Measurements from ENCODE around the gene PPIP5K2.
A peak's percentile ranks its signal among the peaks of the same experiment; 100 is the strongest.

Gene PPIP5K2

GRCh38 chr5:103109277-103109676, 10.8 kb upstream of the PPIP5K2 start:
- ATAC-seq (ENCODE audit: low read depth): no peak
- Mint-ChIP-seq H3K4me1 (peaks cover 7% of the 10 kb centered on the region), H3K27me3 (no peaks in the 10 kb centered on the region), H3K36me3 (peaks cover 9% of the 10 kb centered on the region), H3K9me3 (peaks cover 1% of the 10 kb centered on the region), H3K4me3 (no peak overlapping the region), H3K27ac (no peak overlapping the region)
- no peak for DNase-seq (ENCODE audit: low spot score in 2 of 2)

DNA sequence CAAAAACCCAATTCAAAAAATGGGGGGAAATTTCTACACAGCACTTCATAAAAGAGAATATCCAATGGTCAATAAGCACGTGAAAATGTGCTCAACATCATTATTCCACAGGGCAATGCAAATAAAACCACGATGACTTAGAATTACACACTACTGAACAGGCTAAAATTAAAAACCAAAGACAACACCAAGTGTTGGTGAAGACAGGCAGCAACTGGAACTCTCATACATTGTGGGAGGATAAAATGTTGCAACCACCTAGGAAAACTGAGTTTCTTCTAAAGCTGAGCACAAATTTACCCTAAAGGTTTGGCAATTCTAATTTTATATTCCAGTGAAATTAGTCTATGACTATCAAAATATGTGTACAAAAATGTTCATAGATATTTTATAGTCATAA, 9.7 kb upstream of the PPIP5K2 start:
- Mint-ChIP-seq H3K9me3 (peaks cover 1% of the 10 kb centered on the region), H3K36me3 (peaks cover 10% of the 10 kb centered on the region), H3K27me3 (no peaks in the 10 kb centered on the region), H3K4me1 (peaks cover 15% of the 10 kb centered on the region), H3K27ac (no peak overlapping the region), H3K4me3 (no peak overlapping the region)
- DNase-seq (ENCODE audit: low spot score in 2 of 2) (no peak), ATAC-seq (ENCODE audit: low read depth) (no peak)

- ATAC-seq (ENCODE audit: low read depth) (no peak), DNase-seq (ENCODE audit: low spot score in 2 of 2) (no peak)
- Mint-ChIP-seq H3K4me3 (no peak overlapping the region), H3K9me3 (peaks cover 1% of the 10 kb centered on the region), H3K36me3 (peaks cover 10% of the 10 kb centered on the region), H3K27ac (no peak overlapping the region), H3K27me3 (no peaks in the 10 kb centered on the region), H3K4me1 (peaks cover 15% of the 10 kb centered on the region)
Observed at GRCh38 chr5:103111468-103111867, 8.6 kb upstream of the PPIP5K2 start.

- no peak for ATAC-seq (ENCODE audit: low read depth)
- Mint-ChIP-seq H3K4me1 (peaks cover 15% of the 10 kb centered on the region), H3K36me3 (peaks cover 10% of the 10 kb centered on the region), H3K9me3 (peaks cover 1% of the 10 kb centered on the region), H3K27me3 (no peaks in the 10 kb centered on the region), H3K4me3 (no peak overlapping the region), H3K27ac (no peak overlapping the region)
- DNase-seq (ENCODE audit: low spot score in 2 of 2): no peak
Observed at GRCh38 chr5:103112910-103113309, 7.2 kb upstream of the PPIP5K2 start.

DNA sequence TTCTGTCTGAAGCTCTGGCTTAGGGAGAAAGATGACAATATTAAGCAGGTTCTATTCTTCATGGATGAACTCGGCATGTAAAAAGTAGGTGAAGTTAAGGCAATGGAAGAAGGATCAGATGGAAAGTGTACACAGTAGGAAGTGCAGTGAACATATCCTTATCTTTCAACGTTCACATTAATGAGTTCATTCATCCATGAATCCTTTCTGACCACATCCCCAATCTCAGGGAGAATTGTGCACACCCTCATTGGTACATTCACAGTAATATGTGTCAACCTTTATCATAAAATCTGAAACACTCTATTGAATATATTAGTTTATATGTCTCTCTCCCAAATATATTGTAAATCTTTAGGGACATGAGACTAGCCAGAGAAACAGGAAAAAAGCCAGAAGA, 5.7 kb upstream of the PPIP5K2 start:
- Mint-ChIP-seq H3K27ac (peak overlapping the region; percentile 8), H3K27me3 (no peaks in the 10 kb centered on the region), H3K4me1 (peaks cover 20% of the 10 kb centered on the region), H3K4me3 (no peak overlapping the region), H3K9me3 (peaks cover 1% of the 10 kb centered on the region), H3K36me3 (peaks cover 8% of the 10 kb centered on the region)
- DNase-seq (ENCODE audit: low spot score in 2 of 2) (no peak), ATAC-seq (ENCODE audit: low read depth) (no peak)

GRCh38 chr5:103117471-103117991, 2.6 kb upstream of the PPIP5K2 start:
- no peak for ATAC-seq (ENCODE audit: low read depth)
- H3K4me3 Mint-ChIP-seq: no peak overlapping the region
- peaks cover 7% of the 10 kb centered on the region for H3K36me3 Mint-ChIP-seq
- no peak overlapping the region for H3K27ac Mint-ChIP-seq
- no peaks in the 10 kb centered on the region for H3K9me3 Mint-ChIP-seq
- H3K27me3 Mint-ChIP-seq: no peaks in the 10 kb centered on the region
- DNase-seq (ENCODE audit: low spot score in 2 of 2): no peak
- peaks cover 32% of the 10 kb centered on the region for H3K4me1 Mint-ChIP-seq

- Mint-ChIP-seq H3K4me1 (peaks cover 34% of the 10 kb centered on the region), H3K27me3 (no peaks in the 10 kb centered on the region), H3K4me3 (peak overlapping the region; percentile 95), H3K27ac (peak overlapping the region; percentile 98), H3K36me3 (peaks cover 8% of the 10 kb centered on the region), H3K9me3 (no peaks in the 10 kb centered on the region)
- no peak for DNase-seq (ENCODE audit: low spot score in 2 of 2)
- no peak for ATAC-seq (ENCODE audit: low read depth)
Observed at GRCh38 chr5:103119070-103119764, 884 bp upstream of the PPIP5K2 start.

DNA sequence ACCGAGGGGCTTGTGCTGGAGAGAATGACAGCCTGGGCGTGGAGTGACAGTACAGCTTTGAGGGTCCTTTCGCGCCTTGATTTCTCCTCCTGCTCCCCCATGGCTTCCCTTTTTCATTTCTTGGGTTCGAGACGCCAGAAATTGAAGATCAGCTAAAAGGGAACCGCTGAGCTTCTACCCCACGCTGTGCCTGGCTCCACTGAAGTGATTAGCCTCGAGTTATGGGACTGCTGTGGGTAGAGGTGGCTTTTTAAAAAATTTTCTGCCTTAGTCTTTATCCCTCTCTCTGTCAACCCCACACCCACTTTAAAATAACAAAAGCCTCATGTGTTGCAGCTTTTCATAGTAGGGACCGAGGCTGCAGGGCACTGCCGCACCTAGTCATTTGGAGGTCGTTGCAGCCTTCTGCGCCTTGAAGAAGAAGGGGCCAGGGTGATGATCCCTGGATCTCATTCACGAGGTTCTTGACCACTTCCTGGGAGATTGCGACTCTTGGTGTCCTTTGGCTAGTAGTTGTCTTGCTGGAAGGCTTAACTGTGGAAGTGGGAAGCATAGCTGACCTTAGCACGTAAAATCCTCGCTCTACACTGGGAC, 603 bp downstream of the PPIP5K2 start:
- peak; percentile 2 for ATAC-seq (ENCODE audit: low read depth)
- no peaks in the 10 kb centered on the region for H3K9me3 Mint-ChIP-seq
- peak overlapping the region; percentile 95 for H3K4me3 Mint-ChIP-seq
- peaks cover 7% of the 10 kb centered on the region for H3K36me3 Mint-ChIP-seq
- peak overlapping the region; percentile 98 for H3K27ac Mint-ChIP-seq
- H3K4me1 Mint-ChIP-seq: peaks cover 29% of the 10 kb centered on the region
- DNase-seq (ENCODE audit: low spot score in 2 of 2): no peak
- H3K27me3 Mint-ChIP-seq: no peaks in the 10 kb centered on the region

GRCh38 chr5:103122242-103122641, 2.1 kb downstream of the PPIP5K2 start:
- H3K27me3 Mint-ChIP-seq: no peaks in the 10 kb centered on the region
- ATAC-seq (ENCODE audit: low read depth): no peak
- H3K4me3 Mint-ChIP-seq: no peak overlapping the region
- peaks cover 7% of the 10 kb centered on the region for H3K36me3 Mint-ChIP-seq
- H3K4me1 Mint-ChIP-seq: peaks cover 33% of the 10 kb centered on the region
- no peak overlapping the region for H3K27ac Mint-ChIP-seq
- no peaks in the 10 kb centered on the region for H3K9me3 Mint-ChIP-seq
- no peak for DNase-seq (ENCODE audit: low spot score in 2 of 2)

DNA sequence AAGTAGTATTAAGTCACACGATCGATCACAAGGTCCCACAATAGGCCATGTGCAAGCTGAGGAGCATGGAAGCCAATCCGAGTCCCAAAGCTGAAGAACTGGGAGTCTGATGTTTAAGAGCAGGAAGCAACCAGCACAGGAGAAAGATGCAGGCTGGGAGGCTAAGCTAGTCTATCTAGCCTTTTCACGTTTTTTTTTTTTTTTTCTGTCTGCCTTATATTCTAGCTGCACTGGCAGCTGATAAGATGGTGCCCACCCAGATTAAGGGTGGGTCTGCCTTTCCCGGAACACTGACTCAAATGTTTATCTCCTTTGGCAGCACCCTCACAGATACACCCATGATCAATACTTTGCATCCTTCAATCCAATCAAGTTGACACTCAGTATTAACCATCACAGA, 6.5 kb downstream of the PPIP5K2 start:
- DNase-seq (ENCODE audit: low spot score in 2 of 2): no peak
- Mint-ChIP-seq H3K36me3 (peaks cover 8% of the 10 kb centered on the region), H3K4me3 (no peak overlapping the region), H3K27ac (no peak overlapping the region), H3K4me1 (peaks cover 30% of the 10 kb centered on the region), H3K27me3 (no peaks in the 10 kb centered on the region), H3K9me3 (no peaks in the 10 kb centered on the region)
- no peak for ATAC-seq (ENCODE audit: low read depth)

- Mint-ChIP-seq H3K4me1 (peaks cover 26% of the 10 kb centered on the region), H3K27me3 (no peaks in the 10 kb centered on the region), H3K27ac (no peak overlapping the region), H3K36me3 (peaks cover 8% of the 10 kb centered on the region), H3K9me3 (no peaks in the 10 kb centered on the region), H3K4me3 (no peak overlapping the region)
- no peak for DNase-seq (ENCODE audit: low spot score in 2 of 2)
- no peak for ATAC-seq (ENCODE audit: low read depth)
Observed at GRCh38 chr5:103127292-103127817, 7.3 kb downstream of the PPIP5K2 start.

- DNase-seq (ENCODE audit: low spot score in 2 of 2): no peak
- H3K27ac Mint-ChIP-seq: no peak overlapping the region
- no peak overlapping the region for H3K4me3 Mint-ChIP-seq
- no peak for ATAC-seq (ENCODE audit: low read depth)
- peaks cover 20% of the 10 kb centered on the region for H3K4me1 Mint-ChIP-seq
- H3K27me3 Mint-ChIP-seq: no peaks in the 10 kb centered on the region
- no peaks in the 10 kb centered on the region for H3K9me3 Mint-ChIP-seq
- H3K36me3 Mint-ChIP-seq: peaks cover 6% of the 10 kb centered on the region
Observed at GRCh38 chr5:103128202-103128601, 8.1 kb downstream of the PPIP5K2 start.

DNA sequence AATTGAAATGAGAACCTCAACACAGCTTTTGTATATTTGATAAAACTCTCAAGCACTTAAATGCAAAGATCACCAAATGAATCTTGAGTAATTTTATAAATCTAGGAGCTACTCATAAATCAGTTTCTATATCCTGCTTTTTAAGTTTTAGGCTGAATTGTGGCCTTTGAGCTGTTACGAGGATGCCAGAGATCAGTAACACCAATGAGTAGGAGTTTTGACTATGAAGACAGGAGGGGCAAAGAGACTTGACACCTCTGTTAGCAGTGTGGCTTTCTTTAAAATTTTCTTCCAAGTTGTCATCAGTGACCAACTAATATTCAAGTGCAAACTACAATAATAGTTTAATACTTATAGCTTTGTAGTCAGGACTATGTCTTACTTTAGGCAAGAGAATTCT, 12.6 kb downstream of the PPIP5K2 start:
- H3K27ac Mint-ChIP-seq: peak overlapping the region; percentile 47

GRCh38 chr5:103133231-103133630, 13.1 kb downstream of the PPIP5K2 start:
- peaks cover 9% of the 10 kb centered on the region for H3K36me3 Mint-ChIP-seq
- no peaks in the 10 kb centered on the region for H3K9me3 Mint-ChIP-seq
- DNase-seq (ENCODE audit: low spot score in 2 of 2): no peak
- H3K4me1 Mint-ChIP-seq: peaks cover 8% of the 10 kb centered on the region
- no peak for ATAC-seq (ENCODE audit: low read depth)
- H3K27me3 Mint-ChIP-seq: no peaks in the 10 kb centered on the region
- H3K27ac Mint-ChIP-seq: no peak overlapping the region
- H3K4me3 Mint-ChIP-seq: no peak overlapping the region

More for the DNA sequence above, 12.6 kb downstream of the PPIP5K2 start:
- Mint-ChIP-seq H3K4me3 (no peak overlapping the region), H3K36me3 (peaks cover 9% of the 10 kb centered on the region), H3K4me1 (peaks cover 10% of the 10 kb centered on the region), H3K9me3 (no peaks in the 10 kb centered on the region), H3K27me3 (no peaks in the 10 kb centered on the region)
- ATAC-seq (ENCODE audit: low read depth): no peak
- DNase-seq (ENCODE audit: low spot score in 2 of 2): no peak
